ENCODE data around the gene SGK2. TPM values are rescaled to one million over a fixed set of nuclear protein-coding genes. Genes with fewer than 3 reads are reported as not detected.

The SGK2 gene
- total and polyA plus RNA-seq, 9 of the 15 experiments (the other 6 are each of a cell fraction or from before 2014, with no cell fraction given), result 0.07 to 0.31 (median 0.15) TPM; not detected in 2

DNA sequence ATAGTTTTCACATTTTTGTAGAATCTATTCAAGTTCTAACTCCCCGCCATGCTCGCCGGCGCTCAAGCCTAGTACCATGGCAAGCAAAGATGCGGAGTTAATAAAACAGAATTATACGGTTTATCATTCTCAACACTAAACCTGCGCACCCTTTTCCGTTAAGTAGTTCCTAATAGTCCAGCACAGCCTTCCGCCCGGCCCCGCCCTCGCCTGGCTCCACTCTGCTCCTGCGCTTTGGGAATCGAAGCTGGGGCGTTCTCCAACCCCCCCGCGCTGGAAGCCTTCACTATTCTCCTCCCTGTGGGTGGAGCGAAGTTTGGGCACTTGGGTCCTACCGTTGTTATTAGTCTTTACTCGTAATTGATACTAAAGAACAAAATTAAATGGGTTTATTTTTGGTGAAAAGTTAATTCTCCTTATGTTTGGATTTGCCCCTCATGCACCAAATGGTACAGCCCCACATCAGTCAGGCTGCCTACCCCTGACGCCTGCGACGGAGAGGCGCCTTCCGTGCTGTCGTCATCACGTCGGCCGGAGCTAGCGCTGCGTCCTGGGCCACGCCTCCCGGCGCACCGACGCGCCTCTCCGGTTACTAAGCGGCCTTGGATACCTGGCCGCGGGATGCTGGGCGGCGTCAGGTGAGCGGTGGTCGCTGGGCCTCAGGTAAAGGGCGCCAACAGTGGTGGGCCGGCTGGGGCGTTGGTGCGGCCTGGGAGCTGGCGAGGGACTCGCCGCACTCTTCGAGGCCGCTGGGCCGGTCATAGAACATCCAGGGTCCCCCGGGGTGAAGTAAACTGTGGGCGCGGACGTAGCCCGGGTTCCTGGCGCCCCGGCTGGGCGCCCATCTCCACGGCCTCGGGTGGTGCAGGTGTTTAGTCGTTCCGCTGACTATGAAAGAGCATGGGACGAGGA, 31.8 kb downstream of the SGK2 start, which contains the start of gene IFT52 (continued):
- peak; percentile 61 for TF ChIP-seq JUN (IDR thresholded peaks at IDR 0.05; ENCODE audit: borderline replicate concordance, low read depth, low read length)
- 0 out of 2 replicates have a peak, but pooled peaks have one; percentile 29 for TF ChIP-seq JUN (CRISPR knock-in tag; IDR thresholded peaks at IDR 0.05; ENCODE audit: borderline replicate concordance)
- TF ChIP-seq, protein P1, sequence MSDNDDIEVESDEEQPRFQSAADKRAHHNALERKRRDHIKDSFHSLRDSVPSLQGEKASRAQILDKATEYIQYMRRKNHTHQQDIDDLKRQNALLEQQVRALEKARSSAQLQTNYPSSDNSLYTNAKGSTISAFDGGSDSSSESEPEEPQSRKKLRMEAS (CRISPR knock-in tag; IDR thresholded peaks at IDR 0.05), result peak; percentile 54
- peak; percentile 68; the same call in 1 of the 2 replicates for TF ChIP-seq PHF8 (IDR thresholded peaks at IDR 0.05; ENCODE audit: borderline replicate concordance, low read length)
- TF ChIP-seq NBN (IDR thresholded peaks at IDR 0.05; ENCODE audit: low read depth), result peak; percentile 65; the same call in 1 of the 2 replicates
- no peak for TF ChIP-seq ESRRB (CRISPR knock-in tag; IDR thresholded peaks at IDR 0.05; ENCODE audit: borderline replicate concordance)
- TF ChIP-seq, protein P2, sequence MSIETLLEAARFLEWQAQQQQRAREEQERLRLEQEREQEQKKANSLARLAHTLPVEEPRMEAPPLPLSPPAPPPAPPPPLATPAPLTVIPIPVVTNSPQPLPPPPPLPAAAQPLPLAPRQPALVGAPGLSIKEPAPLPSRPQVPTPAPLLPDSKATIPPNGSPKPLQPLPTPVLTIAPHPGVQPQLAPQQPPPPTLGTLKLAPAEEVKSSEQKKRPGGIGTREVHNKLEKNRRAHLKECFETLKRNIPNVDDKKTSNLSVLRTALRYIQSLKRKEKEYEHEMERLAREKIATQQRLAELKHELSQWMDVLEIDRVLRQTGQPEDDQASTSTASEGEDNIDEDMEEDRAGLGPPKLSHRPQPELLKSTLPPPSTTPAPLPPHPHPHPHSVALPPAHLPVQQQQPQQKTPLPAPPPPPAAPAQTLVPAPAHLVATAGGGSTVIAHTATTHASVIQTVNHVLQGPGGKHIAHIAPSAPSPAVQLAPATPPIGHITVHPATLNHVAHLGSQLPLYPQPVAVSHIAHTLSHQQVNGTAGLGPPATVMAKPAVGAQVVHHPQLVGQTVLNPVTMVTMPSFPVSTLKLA (conservative IDR thresholded peaks at IDR 0.05), result peak; percentile 67 to 83
- TF ChIP-seq RBFOX2 (IDR thresholded peaks at IDR 0.05; ENCODE audit: low read depth, low read length), result peak; percentile 67
- TF ChIP-seq TAF1 (IDR thresholded peaks at IDR 0.05; ENCODE audit: control insufficient read depth, extremely low read depth, insufficient read depth, low read length, severe bottlenecking), result peak; percentile 25
- peak; percentile 71 to 92; a peak in 2 of 4 replicates for TF ChIP-seq MAZ (CRISPR knock-in tag; conservative IDR thresholded peaks at IDR 0.05 in 1 of 2, IDR thresholded peaks at IDR 0.05 in 1 of 2)
- peak; percentile 76 for TF ChIP-seq KLF13 (tag; IDR thresholded peaks at IDR 0.05; ENCODE audit: borderline replicate concordance, low read depth)
- TF ChIP-seq HCFC1 (IDR thresholded peaks at IDR 0.05; ENCODE audit: low read depth, low read length), result peak; percentile 57
- TF ChIP-seq RCOR1 (IDR thresholded peaks at IDR 0.05; ENCODE audit: borderline replicate concordance in 1 of 2, low read depth in 2 of 2, low read length in 2 of 2), result peak in 1 of 2 experiments; percentile 24; a peak in 1 of 4 replicates
- peak; percentile 34 for TF ChIP-seq KDM5B (IDR thresholded peaks at IDR 0.05; ENCODE audit: insufficient replicate concordance, low read depth, low read length)
- peak in 1 of 2 experiments; percentile 99; a peak in 2 of 4 replicates for TF ChIP-seq NONO (IDR thresholded peaks at IDR 0.05; ENCODE audit: low read depth in 2 of 2, low read length in 1 of 2)
- TF ChIP-seq, protein P3, sequence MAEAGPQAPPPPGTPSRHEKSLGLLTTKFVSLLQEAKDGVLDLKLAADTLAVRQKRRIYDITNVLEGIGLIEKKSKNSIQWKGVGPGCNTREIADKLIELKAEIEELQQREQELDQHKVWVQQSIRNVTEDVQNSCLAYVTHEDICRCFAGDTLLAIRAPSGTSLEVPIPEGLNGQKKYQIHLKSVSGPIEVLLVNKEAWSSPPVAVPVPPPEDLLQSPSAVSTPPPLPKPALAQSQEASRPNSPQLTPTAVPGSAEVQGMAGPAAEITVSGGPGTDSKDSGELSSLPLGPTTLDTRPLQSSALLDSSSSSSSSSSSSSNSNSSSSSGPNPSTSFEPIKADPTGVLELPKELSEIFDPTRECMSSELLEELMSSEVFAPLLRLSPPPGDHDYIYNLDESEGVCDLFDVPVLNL (CRISPR knock-in tag; IDR thresholded peaks at IDR 0.05; ENCODE audit: low read depth), result no peak
- TF ChIP-seq KHSRP (IDR thresholded peaks at IDR 0.05), result 0 out of 2 replicates have a peak, but pooled peaks have one; percentile 30
- TF ChIP-seq ARID1B (IDR thresholded peaks at IDR 0.05), result 0 out of 2 replicates have a peak, but pooled peaks have one; percentile 39
- peak; percentile 85 to 88 for TF ChIP-seq NRF1 (conservative IDR thresholded peaks at IDR 0.05 in 1 of 2, IDR thresholded peaks at IDR 0.05 in 1 of 2)
- no peak for TF ChIP-seq FOXJ2 (tag; IDR thresholded peaks at IDR 0.05)
- no peak for TF ChIP-seq NR2C1 (IDR thresholded peaks at IDR 0.05)
- TF ChIP-seq NR2C1 (tag; IDR thresholded peaks at IDR 0.05), result no peak; the same call in 1 of the 2 replicates
- TF ChIP-seq FOXM1 (IDR thresholded peaks at IDR 0.05; ENCODE audit: low read depth), result peak; percentile 95
- TF ChIP-seq FOXM1 (CRISPR knock-in tag; IDR thresholded peaks at IDR 0.05; ENCODE audit: low read depth), result no peak

Measured in K562 (cell line).